ENCODE results near the gene RPS6KA5. TPM values are rescaled to one million over a fixed set of nuclear protein-coding genes. Genes with fewer than 3 reads are reported as not detected.
"Not testable (repeated sequence)": the region's sequence is repeated elsewhere in the genome, so short reads cannot be mapped to it uniquely, and the experiment has no call there.

RPS6KA5 gene
- total RNA-seq, 2 donors from 2014 or later = 30.0 to 46.2 TPM

- no peaks in the 10 kb centered on the region for H3K27me3 Mint-ChIP-seq
- peaks cover 4% of the 10 kb centered on the region for H3K4me1 Mint-ChIP-seq
- ATAC-seq (replicated peaks) = no peak
- H3K9me3 Mint-ChIP-seq = peaks cover 12% of the 10 kb centered on the region
- no peak overlapping the region for H3K4me3 Mint-ChIP-seq
- H3K27ac Mint-ChIP-seq = no peak overlapping the region
- peaks cover 84% of the 10 kb centered on the region for H3K36me3 Mint-ChIP-seq (ENCODE audit: low read depth)
These were observed 120.0 kb downstream of the RPS6KA5 start for GRCh38 chr14:90940318-90940962.

- Mint-ChIP-seq H3K36me3 (ENCODE audit: low read depth) (peaks cover 82% of the 10 kb centered on the region), H3K9me3 (peaks cover 12% of the 10 kb centered on the region)
- H3K27me3 Mint-ChIP-seq; ATAC-seq (replicated peaks); H3K27ac Mint-ChIP-seq; H3K4me1 Mint-ChIP-seq; H3K4me3 Mint-ChIP-seq: not testable (repeated sequence)
These were observed 121.1 kb downstream of the RPS6KA5 start for GRCh38 chr14:90939252-90939795.

GRCh38 chr14:90938615-90939014, 121.8 kb downstream of the RPS6KA5 start:
- H3K9me3 Mint-ChIP-seq = peaks cover 12% of the 10 kb centered on the region

GRCh38 chr14:90936757-90937440, 123.5 kb downstream of the RPS6KA5 start:
- Mint-ChIP-seq H3K9me3 (peaks cover 12% of the 10 kb centered on the region), H3K27me3 (no peaks in the 10 kb centered on the region), H3K4me3 (no peak overlapping the region), H3K36me3 (ENCODE audit: low read depth) (peaks cover 58% of the 10 kb centered on the region), H3K4me1 (no peaks in the 10 kb centered on the region), H3K27ac (peak overlapping the region; percentile 15)
- no peak for ATAC-seq (replicated peaks)

More at GRCh38 chr14:90938615-90939014, 121.8 kb downstream of the RPS6KA5 start:
- no peaks in the 10 kb centered on the region for H3K27me3 Mint-ChIP-seq
- no peak overlapping the region for H3K4me3 Mint-ChIP-seq
- no peak for ATAC-seq (replicated peaks)
- peaks cover 4% of the 10 kb centered on the region for H3K4me1 Mint-ChIP-seq
- H3K36me3 Mint-ChIP-seq (ENCODE audit: low read depth) = peaks cover 75% of the 10 kb centered on the region
- H3K27ac Mint-ChIP-seq = no peak overlapping the region

GRCh38 chr14:90924621-90925340, 135.7 kb downstream of the RPS6KA5 start:
- Mint-ChIP-seq H3K9me3 (no peaks in the 10 kb centered on the region), H3K4me1 (no peaks in the 10 kb centered on the region), H3K27ac (peak overlapping the region; percentile 20), H3K27me3 (no peaks in the 10 kb centered on the region), H3K4me3 (no peak overlapping the region), H3K36me3 (ENCODE audit: low read depth) (peaks cover 64% of the 10 kb centered on the region)
- no peak for ATAC-seq (replicated peaks)

GRCh38 chr14:90922141-90922540, 138.3 kb downstream of the RPS6KA5 start:
- Mint-ChIP-seq H3K27me3 (no peaks in the 10 kb centered on the region), H3K36me3 (ENCODE audit: low read depth) (peaks cover 74% of the 10 kb centered on the region), H3K9me3 (no peaks in the 10 kb centered on the region), H3K4me1 (no peaks in the 10 kb centered on the region), H3K27ac (no peak overlapping the region), H3K4me3 (no peak overlapping the region)
- no peak for ATAC-seq (replicated peaks)

- no peaks in the 10 kb centered on the region for H3K27me3 Mint-ChIP-seq
- ATAC-seq (replicated peaks) = no peak
- peaks cover 20% of the 10 kb centered on the region for H3K4me1 Mint-ChIP-seq
- peaks cover 30% of the 10 kb centered on the region for H3K36me3 Mint-ChIP-seq (ENCODE audit: low read depth)
- H3K27ac Mint-ChIP-seq = no peak overlapping the region
- H3K4me3 Mint-ChIP-seq = no peak overlapping the region
- no peaks in the 10 kb centered on the region for H3K9me3 Mint-ChIP-seq
These were observed 149.3 kb downstream of the RPS6KA5 start for GRCh38 chr14:90911121-90911520.

- H3K4me1 Mint-ChIP-seq = peaks cover 29% of the 10 kb centered on the region
- H3K4me3 Mint-ChIP-seq = no peak overlapping the region
- no peaks in the 10 kb centered on the region for H3K27me3 Mint-ChIP-seq
- ATAC-seq (replicated peaks) = no peak
- peak overlapping the region; percentile 61 for H3K27ac Mint-ChIP-seq
- no peaks in the 10 kb centered on the region for H3K9me3 Mint-ChIP-seq
- peaks cover 34% of the 10 kb centered on the region for H3K36me3 Mint-ChIP-seq (ENCODE audit: low read depth)
These were observed 153.3 kb downstream of the RPS6KA5 start for GRCh38 chr14:90907178-90907577.

- peaks cover 29% of the 10 kb centered on the region for H3K4me1 Mint-ChIP-seq
- peak overlapping the region; percentile 59 for H3K4me3 Mint-ChIP-seq
- H3K27me3 Mint-ChIP-seq = no peaks in the 10 kb centered on the region
- ATAC-seq (replicated peaks) = peak; percentile 90
- H3K36me3 Mint-ChIP-seq (ENCODE audit: low read depth) = peaks cover 32% of the 10 kb centered on the region
- H3K9me3 Mint-ChIP-seq = no peaks in the 10 kb centered on the region
- peak overlapping the region; percentile 65 for H3K27ac Mint-ChIP-seq
These were observed 154.9 kb downstream of the RPS6KA5 start for GRCh38 chr14:90905531-90905930.

- Mint-ChIP-seq H3K9me3 (no peaks in the 10 kb centered on the region), H3K27me3 (no peaks in the 10 kb centered on the region), H3K4me3 (no peak overlapping the region), H3K36me3 (ENCODE audit: low read depth) (peaks cover 53% of the 10 kb centered on the region), H3K27ac (peak overlapping the region; percentile 33), H3K4me1 (peaks cover 29% of the 10 kb centered on the region)
- ATAC-seq (replicated peaks) = peak; percentile 73
These were observed 157.3 kb downstream of the RPS6KA5 start for GRCh38 chr14:90903101-90903500.

- Mint-ChIP-seq H3K36me3 (ENCODE audit: low read depth) (peaks cover 70% of the 10 kb centered on the region), H3K27ac (no peak overlapping the region), H3K27me3 (no peaks in the 10 kb centered on the region), H3K4me1 (peaks cover 9% of the 10 kb centered on the region), H3K4me3 (no peak overlapping the region), H3K9me3 (no peaks in the 10 kb centered on the region)
- ATAC-seq (replicated peaks) = no peak
These were observed 159.9 kb downstream of the RPS6KA5 start for GRCh38 chr14:90900476-90901083.

- Mint-ChIP-seq H3K4me3 (no peak overlapping the region), H3K4me1 (no peaks in the 10 kb centered on the region), H3K36me3 (ENCODE audit: low read depth) (peaks cover 82% of the 10 kb centered on the region), H3K27ac (no peak overlapping the region), H3K27me3 (no peaks in the 10 kb centered on the region), H3K9me3 (no peaks in the 10 kb centered on the region)
- no peak for ATAC-seq (replicated peaks)
These were observed 163.4 kb downstream of the RPS6KA5 start for GRCh38 chr14:90897022-90897421.

- H3K27me3 Mint-ChIP-seq = no peaks in the 10 kb centered on the region
- peaks cover 87% of the 10 kb centered on the region for H3K36me3 Mint-ChIP-seq (ENCODE audit: low read depth)
- H3K9me3 Mint-ChIP-seq = no peaks in the 10 kb centered on the region
- H3K4me3 Mint-ChIP-seq = no peak overlapping the region
- ATAC-seq (replicated peaks) = no peak
- H3K4me1 Mint-ChIP-seq = no peaks in the 10 kb centered on the region
- H3K27ac Mint-ChIP-seq = peak overlapping the region; percentile 40
These were observed 166.2 kb downstream of the RPS6KA5 start for GRCh38 chr14:90894241-90894640.

- H3K9me3 Mint-ChIP-seq = no peaks in the 10 kb centered on the region
- no peaks in the 10 kb centered on the region for H3K4me1 Mint-ChIP-seq
- peaks cover 87% of the 10 kb centered on the region for H3K36me3 Mint-ChIP-seq (ENCODE audit: low read depth)
- H3K4me3 Mint-ChIP-seq = no peak overlapping the region
- H3K27me3 Mint-ChIP-seq = no peaks in the 10 kb centered on the region
- no peak for ATAC-seq (replicated peaks)
- H3K27ac Mint-ChIP-seq = no peak overlapping the region
These were observed 166.9 kb downstream of the RPS6KA5 start for GRCh38 chr14:90893510-90893909.
